SU-DHL-6 (cell line): ENCODE measurements around the gene CLDN16.

Experiments used
- H2AFZ ChIP-seq: fragments of 200-600 bp; sonication (generic); 2 replicates; pipeline ENCODE4 v1.6.1; 2014; ENCODE audit warnings: low read depth, mild to moderate bottlenecking, moderate library complexity, mixed read lengths, antibody characterized with exemption, low read length; ENCODE audit not compliant: severe bottlenecking
- H3F3A ChIP-seq: fragments of 200-600 bp; shearing (Covaris generic); 2 replicates; pipeline ENCODE4 v1.6.0; 2016; ENCODE audit warnings: antibody characterized with exemption, mild to moderate bottlenecking; ENCODE audit not compliant: insufficient read depth
- H3K27ac ChIP-seq: fragments of 200-600 bp; sonication (generic); 2 replicates; pipeline ENCODE4 v1.5.1; 2016; ENCODE audit warnings: low read depth, mild to moderate bottlenecking, low read length, moderate library complexity, mixed read lengths
- H3K27me3 ChIP-seq: fragments of 200-600 bp; sonication (generic), shearing (Covaris generic); 2 replicates; pipeline ENCODE4 v1.6.0; 2014; ENCODE audit warnings: mild to moderate bottlenecking, low read length
- H3K36me3 ChIP-seq: fragments of 200-600 bp; sonication (generic); 2 replicates; pipeline ENCODE4 v1.6.1; 2014; ENCODE audit warnings: mild to moderate bottlenecking, low read length, mixed read lengths
- H3K4me2 ChIP-seq: fragments of 300-600, 200-600 bp; shearing (Covaris generic), sonication (generic); 2 replicates; pipeline ENCODE4 v1.6.0; 2014; ENCODE audit warnings: low read length, low read depth, mild to moderate bottlenecking; ENCODE audit not compliant: poor library complexity, severe bottlenecking
- H3K4me3 ChIP-seq: fragments of 200-600 bp; sonication (generic); 2 replicates; pipeline ENCODE4 v1.5.1; 2014; ENCODE audit warnings: antibody characterized with exemption, low read length, mild to moderate bottlenecking, mixed read lengths; ENCODE audit not compliant: insufficient read depth, poor library complexity, severe bottlenecking
- H3K79me2 ChIP-seq: fragments of 200-600 bp; sonication (generic); 2 replicates; pipeline ENCODE4 v1.6.1; 2014; ENCODE audit warnings: mild to moderate bottlenecking, low read length, moderate library complexity; ENCODE audit not compliant: insufficient read depth
- H3K9ac ChIP-seq: fragments of 200-600 bp; sonication (generic); 2 replicates; pipeline ENCODE4 v1.7.0; 2014; ENCODE audit warnings: mild to moderate bottlenecking, low read length
- H3K9me2 ChIP-seq: fragments of 200-600 bp; sonication (generic); replicated peaks from 2 replicates; pipeline ENCODE4 v1.6.1; 2014; ENCODE audit warnings: low read length; ENCODE audit not compliant: insufficient read depth
- H3K9me3 ChIP-seq: fragments of 200-600 bp; sonication (generic); 2 replicates; pipeline ENCODE4 v1.6.1; 2014; ENCODE audit warnings: low read length, mixed read lengths; ENCODE audit not compliant: insufficient read depth
- H4K20me1 ChIP-seq: fragments of 200-600 bp; sonication (generic); 2 replicates; pipeline ENCODE4 v1.6.1; 2014; ENCODE audit warnings: low read depth, mild to moderate bottlenecking, antibody characterized with exemption, low read length, moderate library complexity, mixed read lengths
- CTCF ChIP-seq: fragments of 200-600 bp; sonication (generic); IDR thresholded peaks from one replicate; pipeline ENCODE4 v1.5.1; 2017; ENCODE audit warnings: antibody characterized with exemption, mild to moderate bottlenecking, low read length, moderate library complexity; ENCODE audit not compliant: insufficient read depth, poor library complexity, severe bottlenecking
- EZH2phosphoT487 ChIP-seq: fragments of 200-600 bp; sonication (generic), shearing (Covaris generic); conservative IDR thresholded peaks from 2 replicates; pipeline ENCODE4 v1.6.1; 2018; ENCODE audit warnings: mild to moderate bottlenecking, antibody characterized with exemption, low read length, moderate library complexity, mixed read lengths

CLDN16 gene

GRCh38 chr3:190430906-190431305 lies 42.9 kb downstream of the CLDN16 start:
- no peak for TF ChIP-seq EZH2phosphoT487
- no peak for TF ChIP-seq CTCF
- no peaks in the 10 kb centered on the region for H4K20me1 ChIP-seq

DNA sequence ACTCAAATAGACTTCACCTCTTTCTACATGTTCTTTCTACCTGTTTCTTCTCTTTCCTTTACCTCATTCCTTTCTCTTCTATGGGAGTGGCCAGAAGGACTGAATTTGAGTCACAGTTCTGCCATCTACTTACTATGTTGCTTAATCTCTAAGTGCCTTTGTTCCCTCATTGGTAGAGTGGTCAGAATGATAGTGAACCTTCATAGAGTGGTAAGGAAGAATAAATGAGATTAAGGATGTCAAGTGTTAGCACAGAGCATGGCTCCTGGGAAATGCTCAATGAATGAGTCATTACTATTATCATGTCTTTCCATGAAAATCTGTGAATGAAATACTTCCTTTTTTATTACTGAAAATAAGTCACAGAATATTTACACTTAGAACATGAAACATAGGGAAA lies 44.3 kb downstream of the CLDN16 start:
- H3K9me2 ChIP-seq = no peaks in the 10 kb centered on the region
- no peaks in the 10 kb centered on the region for H3K27me3 ChIP-seq
- TF ChIP-seq CTCF = no peak
- TF ChIP-seq EZH2phosphoT487 = no peak

More at GRCh38 chr3:190430906-190431305, 42.9 kb downstream of the CLDN16 start:
- no peak overlapping the region for H3K9ac ChIP-seq
- H3K4me3 ChIP-seq = no peak overlapping the region
- no peaks in the 10 kb centered on the region for H3K27me3 ChIP-seq
- H3K79me2 ChIP-seq = no peaks in the 10 kb centered on the region
- no peaks in the 10 kb centered on the region for H3K9me3 ChIP-seq
- H3K9me2 ChIP-seq = no peaks in the 10 kb centered on the region
- H2AFZ ChIP-seq = no peak overlapping the region
- H3K4me2 ChIP-seq = no peak overlapping the region
- no peak overlapping the region for H3K27ac ChIP-seq
- no peaks in the 10 kb centered on the region for H3F3A ChIP-seq
- no peaks in the 10 kb centered on the region for H3K36me3 ChIP-seq

GRCh38 chr3:190433626-190434025 lies 45.7 kb downstream of the CLDN16 start:
- no peak overlapping the region for H3K4me3 ChIP-seq
- no peaks in the 10 kb centered on the region for H3K9me2 ChIP-seq
- no peaks in the 10 kb centered on the region for H3K36me3 ChIP-seq
- no peak overlapping the region for H3K4me2 ChIP-seq
- no peaks in the 10 kb centered on the region for H3F3A ChIP-seq
- no peaks in the 10 kb centered on the region for H3K9me3 ChIP-seq
- TF ChIP-seq EZH2phosphoT487 = no peak
- TF ChIP-seq CTCF = no peak
- no peak overlapping the region for H3K27ac ChIP-seq
- no peaks in the 10 kb centered on the region for H3K27me3 ChIP-seq
- H4K20me1 ChIP-seq = no peaks in the 10 kb centered on the region
- no peaks in the 10 kb centered on the region for H3K79me2 ChIP-seq
- no peak overlapping the region for H3K9ac ChIP-seq
- H2AFZ ChIP-seq = no peak overlapping the region

More for the DNA sequence above, 44.3 kb downstream of the CLDN16 start:
- H3K27ac ChIP-seq = no peak overlapping the region
- H3F3A ChIP-seq = no peaks in the 10 kb centered on the region
- no peaks in the 10 kb centered on the region for H4K20me1 ChIP-seq
- H2AFZ ChIP-seq = no peak overlapping the region
- H3K4me2 ChIP-seq = no peak overlapping the region
- H3K9ac ChIP-seq = no peak overlapping the region
- no peaks in the 10 kb centered on the region for H3K36me3 ChIP-seq
- no peak overlapping the region for H3K4me3 ChIP-seq
- no peaks in the 10 kb centered on the region for H3K9me3 ChIP-seq
- no peaks in the 10 kb centered on the region for H3K79me2 ChIP-seq
